Keratinocyte (primary cell): Measurements from ENCODE around the gene FAM13A. TPM values are rescaled to one million over a fixed set of nuclear protein-coding genes. Genes with fewer than 3 reads are reported as not detected.

Experiments
- DNase-seq: peaks from one replicate; pipeline ENCODE4 v3.0.0-alpha.2; 2011; ENCODE audit warnings: low read depth, missing footprints, low spot score
- FAIRE-seq: peaks from 2 replicates; lab custom pipeline; 2011; peaks lifted over from hg19 to GRCh38; lab: Jason Lieb, UNC
- H2AFZ ChIP-seq: 2 replicates; pipeline ENCODE4 v1.6.0; 2012; ENCODE audit warnings: low read length, control low read depth, inconsistent platforms; ENCODE audit not compliant: control insufficient read depth
- H3K27ac ChIP-seq: 2 replicates; pipeline ENCODE4 v1.5.1; 2011; ENCODE audit warnings: low read length; ENCODE audit not compliant: control insufficient read depth, insufficient read depth
- H3K27me3 ChIP-seq: 3 replicates; pipeline ENCODE4 v1.6.0; 2011; ENCODE audit warnings: low read length; ENCODE audit not compliant: control insufficient read depth, insufficient read depth; ENCODE audit errors: extremely low read depth
- H3K36me3 ChIP-seq, 2 experiments: 2 replicates in 1 of 2; 3 replicates in 1 of 2; pipeline ENCODE4 v1.5.1; 2011; ENCODE audit warnings: low read length in 2 of 2, mild to moderate bottlenecking in 1 of 2; ENCODE audit not compliant: control insufficient read depth in 2 of 2, insufficient read depth in 2 of 2; ENCODE audit errors: extremely low read depth in 1 of 2
- H3K4me1 ChIP-seq: 3 replicates; pipeline ENCODE4 v1.5.1; 2011; ENCODE audit warnings: low read length; ENCODE audit not compliant: control insufficient read depth, insufficient read depth; ENCODE audit errors: extremely low read depth
- H3K4me2 ChIP-seq: 3 replicates; pipeline ENCODE4 v1.6.0; 2011; ENCODE audit warnings: low read depth, low read length; ENCODE audit not compliant: control insufficient read depth, insufficient read depth; ENCODE audit errors: extremely low read depth
- H3K4me3 ChIP-seq, 3 experiments: fragments of 200-600 bp in 1 of 3; sonication (generic) in 1 of 3; 2 replicates in 2 of 3; 3 replicates in 1 of 3; pipeline ENCODE4 v1.5.1; 2011 to 2016; ENCODE audit warnings: low read length in 3 of 3, mild to moderate bottlenecking in 3 of 3, control low read depth in 2 of 3, inconsistent platforms in 1 of 3, low read depth in 1 of 3, mixed read lengths in 1 of 3, mixed run types in 1 of 3, moderate library complexity in 1 of 3; ENCODE audit not compliant: control insufficient read depth in 2 of 3, insufficient read depth in 2 of 3; ENCODE audit errors: extremely low read depth in 1 of 3
- H3K79me2 ChIP-seq: 2 replicates; pipeline ENCODE4 v1.6.0; 2012; ENCODE audit warnings: low read length; ENCODE audit not compliant: control insufficient read depth, insufficient read depth
- H3K9ac ChIP-seq: 3 replicates; pipeline ENCODE4 v1.6.0; 2011; ENCODE audit warnings: low read length; ENCODE audit not compliant: control insufficient read depth, insufficient read depth; ENCODE audit errors: extremely low read depth
- H3K9me1 ChIP-seq: 3 replicates; pipeline ENCODE4 v1.6.0; 2011; ENCODE audit warnings: low read length; ENCODE audit not compliant: control insufficient read depth, insufficient read depth; ENCODE audit errors: extremely low read depth
- H3K9me3 ChIP-seq: 2 replicates; pipeline ENCODE4 v1.5.1; 2012; ENCODE audit warnings: low read depth, low read length; ENCODE audit not compliant: control insufficient read depth
- H4K20me1 ChIP-seq: 3 replicates; pipeline ENCODE4 v1.6.0; 2011; ENCODE audit warnings: low read length; ENCODE audit not compliant: control insufficient read depth, insufficient read depth; ENCODE audit errors: extremely low read depth
- EZH2 ChIP-seq: IDR thresholded peaks from one replicate; pipeline ENCODE4 v1.6.1; 2012; ENCODE audit warnings: inconsistent platforms, mild to moderate bottlenecking, low read length, moderate library complexity
- dilution Hi-C: fragments of 300-500 bp; cut with MboI; formaldehyde crosslinking; loops from one replicate; pipeline ENCODE4 v1.7.0; 2020; ENCODE audit warnings: low sequenced_read_pairs; ENCODE audit not compliant: extremely low pct_ligation_motif_present
- polyA plus RNA-seq, 5 experiments: library from polyadenylated mRNA; depleted of rRNA in 3 of 5; stranded (reverse) in 3 of 5; stranded (forward) in 1 of 5; unstranded in 1 of 5; fragments of >200 nt; gene quantifications; 1 replicate in 1 of 5; 2 replicates in 3 of 5; 3 replicates in 1 of 5; pipeline versions ENCODE4 v1.2.1 to v1.2.3, GENCODE V29; 2011 to 2012; ENCODE audit warnings: missing spikeins in 2 of 5, low read depth in 1 of 5, low replicate concordance in 1 of 5
- TF ChIP-seq, protein P1 (sequence below), 3 experiments: IDR thresholded peaks in 1 of 3; conservative IDR thresholded peaks in 1 of 3; optimal IDR thresholded peaks in 1 of 3; 2 replicates in 2 of 3; 3 replicates in 1 of 3; pipeline versions ENCODE3 to v1.5.1; 2011; ENCODE audit warnings: low read length in 3 of 3, mild to moderate bottlenecking in 3 of 3, moderate library complexity in 2 of 3, control low read depth in 1 of 3, inconsistent platforms in 1 of 3; ENCODE audit not compliant: insufficient read depth in 2 of 3; ENCODE audit errors: extremely low read depth in 1 of 3

Gene FAM13A
- polyA plus RNA-seq, 1 donor (not counting 4 experiments of a cell fraction or from before 2014, with no cell fraction given) = 6.0 TPM

DNA sequence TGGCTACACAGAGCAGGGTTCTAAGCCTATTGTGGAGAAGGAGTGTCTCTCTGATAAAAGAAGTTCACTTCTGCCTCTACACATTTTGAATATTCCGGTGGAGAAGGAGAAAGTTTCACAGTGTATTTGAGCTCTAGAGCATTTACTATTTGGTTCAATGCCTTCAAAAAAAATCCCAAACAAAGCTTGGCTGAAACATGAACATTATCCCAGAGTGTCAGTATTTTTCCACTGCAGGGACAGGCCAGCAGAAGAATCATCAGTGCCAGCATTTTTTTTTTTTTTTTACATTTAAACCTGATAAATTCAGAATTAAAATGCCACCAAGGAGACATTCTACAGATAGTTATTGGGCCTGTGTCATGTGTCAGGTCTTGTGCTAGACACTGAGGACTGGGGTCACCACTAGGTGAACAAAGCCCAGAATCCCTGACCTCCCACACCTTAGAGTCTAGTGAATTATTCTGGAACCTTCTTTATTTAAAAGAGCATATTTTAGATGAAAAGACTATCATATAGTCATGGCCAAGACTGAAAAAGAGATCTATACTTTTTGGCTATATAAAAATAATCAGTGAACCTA lies 311.3 kb downstream of the FAM13A start:
- Histone ChIP-seq H3K4me1 (no peaks in the 10 kb centered on the region), H2AFZ (no peak overlapping the region), H3K79me2 (no peaks in the 10 kb centered on the region), H4K20me1 (no peaks in the 10 kb centered on the region), H3K9me1 (no peaks in the 10 kb centered on the region), H3K4me2 (no peak overlapping the region), H3K9ac (no peak overlapping the region), H3K27ac (no peak overlapping the region), H3K9me3 (no peaks in the 10 kb centered on the region), H3K36me3 (peaks cover 0 to 3% of the 10 kb centered on the region in 2 experiments), H3K27me3 (no peaks in the 10 kb centered on the region), H3K4me3 (no peak overlapping the region)
- TF ChIP-seq, protein P1, sequence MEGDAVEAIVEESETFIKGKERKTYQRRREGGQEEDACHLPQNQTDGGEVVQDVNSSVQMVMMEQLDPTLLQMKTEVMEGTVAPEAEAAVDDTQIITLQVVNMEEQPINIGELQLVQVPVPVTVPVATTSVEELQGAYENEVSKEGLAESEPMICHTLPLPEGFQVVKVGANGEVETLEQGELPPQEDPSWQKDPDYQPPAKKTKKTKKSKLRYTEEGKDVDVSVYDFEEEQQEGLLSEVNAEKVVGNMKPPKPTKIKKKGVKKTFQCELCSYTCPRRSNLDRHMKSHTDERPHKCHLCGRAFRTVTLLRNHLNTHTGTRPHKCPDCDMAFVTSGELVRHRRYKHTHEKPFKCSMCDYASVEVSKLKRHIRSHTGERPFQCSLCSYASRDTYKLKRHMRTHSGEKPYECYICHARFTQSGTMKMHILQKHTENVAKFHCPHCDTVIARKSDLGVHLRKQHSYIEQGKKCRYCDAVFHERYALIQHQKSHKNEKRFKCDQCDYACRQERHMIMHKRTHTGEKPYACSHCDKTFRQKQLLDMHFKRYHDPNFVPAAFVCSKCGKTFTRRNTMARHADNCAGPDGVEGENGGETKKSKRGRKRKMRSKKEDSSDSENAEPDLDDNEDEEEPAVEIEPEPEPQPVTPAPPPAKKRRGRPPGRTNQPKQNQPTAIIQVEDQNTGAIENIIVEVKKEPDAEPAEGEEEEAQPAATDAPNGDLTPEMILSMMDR (optimal IDR thresholded peaks at IDR 0.05 in 1 of 3, IDR thresholded peaks at IDR 0.05 in 1 of 3, conservative IDR thresholded peaks at IDR 0.05 in 1 of 3; ENCODE audit: extremely low read depth in 1 of 3, insufficient read depth in 2 of 3, low read length in 3 of 3) = no peak
- no peak for TF ChIP-seq EZH2
- dilution Hi-C loops = no loop called here
- DNase-seq (no peak), FAIRE-seq (no peak)

DNA sequence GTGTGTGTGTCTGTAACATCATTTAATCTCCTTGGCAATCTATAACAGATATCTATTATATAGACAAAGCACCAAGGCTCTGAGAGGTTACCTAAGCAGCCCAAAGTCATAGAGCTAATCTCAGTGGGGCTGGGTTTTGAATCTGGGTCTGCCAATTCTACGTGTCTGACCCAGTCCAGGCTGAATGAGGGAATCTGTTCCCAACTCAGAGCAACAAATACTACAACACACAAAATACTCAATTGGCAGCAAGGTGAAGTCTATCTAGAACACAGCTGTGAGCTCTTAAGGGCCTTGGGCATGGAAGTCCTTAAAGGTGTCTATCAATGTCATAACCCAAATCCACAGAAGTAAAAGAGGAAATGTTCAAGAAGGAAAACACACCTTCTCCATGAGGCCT lies 311.8 kb downstream of the FAM13A start:
- Histone ChIP-seq H3K9me3 (no peaks in the 10 kb centered on the region), H3K79me2 (no peaks in the 10 kb centered on the region), H2AFZ (no peak overlapping the region), H4K20me1 (no peaks in the 10 kb centered on the region), H3K27ac (no peak overlapping the region), H3K9ac (no peak overlapping the region), H3K9me1 (no peaks in the 10 kb centered on the region), H3K4me1 (no peaks in the 10 kb centered on the region), H3K36me3 (peaks cover 0 to 3% of the 10 kb centered on the region in 2 experiments), H3K27me3 (no peaks in the 10 kb centered on the region), H3K4me2 (no peak overlapping the region), H3K4me3 (no peak overlapping the region)
- TF ChIP-seq, protein P1 (optimal IDR thresholded peaks at IDR 0.05 in 1 of 3, IDR thresholded peaks at IDR 0.05 in 1 of 3, conservative IDR thresholded peaks at IDR 0.05 in 1 of 3; ENCODE audit: extremely low read depth in 1 of 3, insufficient read depth in 2 of 3, low read length in 3 of 3) = no peak
- no peak for TF ChIP-seq EZH2
- dilution Hi-C loops = no loop called here
- FAIRE-seq = no peak
- no peak for DNase-seq
